Coronary artery (tissue), 2 donors: ENCODE data around the gene RASSF8.

Experiments used
- DNase-seq: peaks from one replicate; pipeline ENCODE4 v3.0.0-alpha.2; 2017; ENCODE audit warnings: low spot score
- H3K27ac ChIP-seq, 2 donors: fragments of 200-600 bp; sonication (generic); one replicate each; pipeline ENCODE4 v1.5.1; 2016 to 2019
- H3K4me3 ChIP-seq: fragments of 200-600 bp; sonication (generic); 2 replicates; pipeline ENCODE4 v1.5.1; 2016; ENCODE audit warnings: mild to moderate bottlenecking, moderate library complexity
- CTCF ChIP-seq: fragments of 200-600 bp; sonication (generic); IDR thresholded peaks from one replicate; pipeline ENCODE4 v1.5.1; 2019; ENCODE audit warnings: antibody characterized with exemption

Gene RASSF8

GRCh38 chr12:26022043-26022442 lies 63.6 kb downstream of the RASSF8 start:
- Histone ChIP-seq H3K27ac (no peak overlapping the region), H3K4me3 (no peak overlapping the region)
- DNase-seq: no peak
- no peak for TF ChIP-seq CTCF

DNA sequence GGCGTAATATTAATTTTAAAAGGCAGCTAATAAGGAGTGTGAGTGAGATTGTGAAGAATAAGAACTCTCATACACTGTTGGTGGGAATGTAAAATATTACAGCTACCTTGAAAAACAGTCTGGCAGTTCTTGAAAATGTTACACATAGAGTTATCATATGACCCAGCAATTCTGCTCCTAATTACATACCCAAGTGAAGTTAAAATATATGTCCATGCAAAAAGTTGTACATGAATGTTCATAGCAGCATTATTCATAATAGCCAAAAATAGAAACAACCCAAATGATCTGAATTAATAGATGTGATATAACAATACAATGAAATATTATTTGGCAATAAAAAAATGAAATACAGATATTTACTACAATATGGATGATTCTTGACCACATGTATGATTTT lies 68.2 kb downstream of the RASSF8 start:
- no peak overlapping the region for H3K27ac ChIP-seq
- no peak for TF ChIP-seq CTCF
- H3K4me3 ChIP-seq: no peak overlapping the region
- DNase-seq: no peak

DNA sequence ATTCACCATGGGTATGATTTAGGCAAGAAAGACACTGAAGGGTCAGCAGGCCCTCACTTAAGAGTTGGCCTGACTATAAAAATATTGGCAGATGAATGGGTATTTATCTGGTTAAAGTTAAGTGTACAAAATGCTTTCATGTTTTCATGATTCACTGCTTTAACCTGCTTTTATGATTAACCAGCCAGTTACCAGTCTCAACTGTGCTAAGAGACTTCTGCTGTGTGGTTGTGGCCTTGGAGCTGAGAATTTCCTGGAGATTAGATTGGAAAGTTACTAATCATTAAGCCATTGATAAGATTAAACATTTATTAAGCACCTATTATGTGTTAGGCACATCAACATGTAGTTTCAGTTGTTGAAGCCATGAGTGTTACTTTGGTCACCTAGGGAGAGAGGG lies 68.9 kb downstream of the RASSF8 start:
- no peak for DNase-seq

DNA sequence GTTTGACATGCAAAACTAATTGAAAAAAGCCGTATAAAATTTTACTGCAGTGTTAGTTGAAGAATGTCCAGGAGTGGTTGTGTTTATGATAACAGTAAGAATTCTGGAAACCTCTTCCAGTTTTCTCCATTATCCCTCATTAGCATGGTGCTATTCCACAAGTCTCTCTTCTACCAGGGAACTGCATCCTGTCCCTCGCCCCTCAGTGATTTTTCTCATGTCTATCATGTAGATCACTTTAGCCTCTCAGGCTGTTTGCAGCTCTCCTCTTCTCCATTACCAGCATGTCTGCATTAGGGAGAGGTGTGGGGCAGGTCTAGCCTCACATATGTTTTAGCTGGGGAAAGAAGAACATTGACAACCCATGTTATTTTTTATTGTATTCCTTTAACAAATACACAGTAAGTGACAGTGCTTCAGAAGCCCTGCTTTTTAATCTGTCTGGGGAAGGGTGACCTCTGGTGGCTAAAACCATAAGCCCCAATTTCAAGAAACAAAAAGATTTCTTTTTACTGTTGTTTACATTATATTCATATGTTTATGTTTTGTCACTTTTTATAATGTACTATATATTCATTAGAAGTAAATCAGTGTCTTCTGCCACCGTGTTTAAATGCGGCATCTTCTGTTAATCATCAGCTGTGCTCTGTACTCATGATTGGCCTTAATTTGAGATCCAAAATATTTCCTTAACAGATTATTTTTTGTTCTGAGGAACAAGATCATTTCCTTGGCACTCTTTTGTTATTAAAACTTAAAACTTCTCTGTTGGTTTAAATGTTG lies 70.7 kb downstream of the RASSF8 start:
- peak; percentile 73 for TF ChIP-seq CTCF
- DNase-seq: no peak
- Histone ChIP-seq H3K4me3 (no peak overlapping the region), H3K27ac (peak overlapping the region in 1 of 2 donors; percentile 19)

More for the DNA sequence above, 68.9 kb downstream of the RASSF8 start:
- no peak for TF ChIP-seq CTCF
- Histone ChIP-seq H3K4me3 (no peak overlapping the region), H3K27ac (no peak overlapping the region)

DNA sequence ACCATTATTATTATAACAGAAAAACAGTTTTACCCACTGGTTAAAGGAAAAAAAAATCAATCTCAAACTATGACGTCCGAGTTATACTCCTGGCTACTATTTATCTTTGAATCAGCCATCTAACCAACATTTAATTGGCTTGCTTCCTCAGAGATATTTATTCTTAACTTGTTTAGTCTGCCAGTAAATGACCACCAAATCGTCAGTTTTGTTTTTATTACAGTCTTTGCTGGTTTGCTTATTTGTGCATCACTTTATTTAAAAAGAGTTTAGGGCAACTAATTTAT lies 71.2 kb downstream of the RASSF8 start:
- H3K4me3 ChIP-seq: no peak overlapping the region
- TF ChIP-seq CTCF: no peak
- H3K27ac ChIP-seq: no peak overlapping the region
- DNase-seq: no peak

- TF ChIP-seq CTCF: no peak
- no peak overlapping the region for H3K27ac ChIP-seq
- no peak overlapping the region for H3K4me3 ChIP-seq
- DNase-seq: no peak
Measured at GRCh38 chr12:26030371-26030770, 71.9 kb downstream of the RASSF8 start.

DNA sequence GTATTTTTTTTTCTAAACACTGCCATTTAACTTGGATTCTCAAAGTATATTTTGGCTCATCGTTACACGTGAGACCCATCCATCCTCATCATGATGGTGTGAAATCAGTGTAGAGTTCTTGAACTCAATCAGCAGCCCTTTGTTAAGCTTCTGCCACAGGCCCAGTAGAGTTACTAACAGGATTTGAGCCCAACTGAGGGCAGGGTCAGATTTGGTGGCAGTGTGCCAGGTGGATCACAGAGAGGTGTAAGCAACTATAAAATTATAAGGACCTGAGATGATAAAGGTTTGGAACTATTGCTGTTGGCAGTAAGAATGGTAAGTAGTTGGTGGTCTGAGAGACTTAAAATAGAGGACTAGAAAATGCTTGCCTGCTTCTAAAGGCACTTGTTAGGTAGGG lies 72.8 kb downstream of the RASSF8 start:
- no peak overlapping the region for H3K4me3 ChIP-seq
- DNase-seq: no peak
- no peak overlapping the region for H3K27ac ChIP-seq
- TF ChIP-seq CTCF: no peak
